C4-2B (cell line): Measurements from ENCODE around the gene ST3GAL6.

ENCODE experiments used
- CTCF ChIP-seq: fragments of 450-650 bp; conservative IDR thresholded peaks from 2 replicates; pipeline ENCODE4 v1.5.1; 2017; ENCODE audit warnings: mild to moderate bottlenecking
- ZFX ChIP-seq: fragments of 450-650 bp; IDR thresholded peaks from 2 replicates; pipeline ENCODE4 v1.6.1; 2017

- TF ChIP-seq CTCF (no peak), ZFX (no peak)
These were observed 28.4 kb upstream of the ST3GAL6 start for GRCh38 chr3:98734735-98735134.
